GM12878 (cell line): ENCODE data around the gene ATXN7L3B. TPM values are rescaled to one million over a fixed set of nuclear protein-coding genes. Genes with fewer than 3 reads are reported as not detected.

Experiments used
- ATAC-seq: fragments of 200-7000 bp; cut with Tn5 transposase; 3 replicates; pipeline ENCODE4 v1.9.1; 2020; ENCODE audit warnings: mild to moderate bottlenecking, moderate library complexity
- BruUV-seq: library from RNA; stranded (reverse); fragments of 400-500 nt; replicated peaks from 2 replicates; lab custom pipeline; 2021; lab: Mats Ljungman, UMichigan
- CTCF ChIA-PET: fragments of 300-600 bp; sonication (Branson Sonifier 250); formaldehyde crosslinking; extraction: SDS; loops from one replicate; lab custom pipeline; 2021; ENCODE audit warnings: inconsistent platforms; lab: Yijun Ruan, JAX
- POLR2A ChIA-PET: fragments of 350-600 bp; formaldehyde crosslinking; extraction: SDS; loops from one replicate; lab custom pipeline; 2021; ENCODE audit warnings: inconsistent platforms; lab: Charles Lee
- RAD21 ChIA-PET: fragments of 300-600 bp; sonication (Branson Sonifier 250); formaldehyde crosslinking; loops from one replicate; lab custom pipeline; 2023; ENCODE audit warnings: antibody characterized with exemption; ENCODE audit not compliant: unreplicated experiment; lab: Charles Lee
- SMC1A ChIA-PET: fragments of 300-600 bp; sonication (Branson Sonifier 250); formaldehyde crosslinking; loops from one replicate; lab custom pipeline; 2023; ENCODE audit not compliant: unreplicated experiment, uncharacterized antibody; lab: Charles Lee
- DNase-seq: peaks from one replicate; pipeline ENCODE4 v3.0.0-alpha.2; 2011; ENCODE audit warnings: low read depth, low spot score
- FAIRE-seq: peaks from 3 replicates; lab custom pipeline; 2011; peaks lifted over from hg19 to GRCh38; lab: Jason Lieb, UNC
- H2AFZ ChIP-seq: 2 replicates; pipeline ENCODE4 v1.6.0; 2011; ENCODE audit warnings: low read depth, low read length, control low read depth; ENCODE audit not compliant: control insufficient read depth
- H3K27ac ChIP-seq: 2 replicates; pipeline ENCODE4 v1.5.1; 2011; ENCODE audit warnings: control low read depth; ENCODE audit not compliant: control insufficient read depth, insufficient read depth
- H3K27me3 ChIP-seq, 2 experiments: replicated peaks in 1 of 2; 2 replicates each; pipeline versions ENCODE4 v1.6.0 to v1.6.1; 2011; ENCODE audit warnings: low read length in 1 of 2; ENCODE audit not compliant: control insufficient read depth in 2 of 2, insufficient read depth in 2 of 2
- H3K36me3 ChIP-seq, 2 experiments: 2 replicates each; pipeline ENCODE4 v1.5.1; 2011; ENCODE audit warnings: low read length in 1 of 2; ENCODE audit not compliant: control insufficient read depth in 2 of 2, insufficient read depth in 2 of 2
- H3K4me1 ChIP-seq: 2 replicates; pipeline ENCODE4 v1.6.1; 2011; ENCODE audit warnings: mild to moderate bottlenecking, low read length, moderate library complexity, mixed read lengths; ENCODE audit not compliant: control insufficient read depth, insufficient read depth
- H3K4me2 ChIP-seq: 2 replicates; pipeline ENCODE4 v1.6.0; 2011; ENCODE audit warnings: control low read depth; ENCODE audit not compliant: control insufficient read depth, insufficient read depth
- H3K4me3 ChIP-seq: fragments of 200-600 bp; sonication (generic); 2 replicates; pipeline ENCODE4 v1.5.1; 2016
- H3K79me2 ChIP-seq: 2 replicates; pipeline ENCODE4 v1.6.0; 2011; ENCODE audit warnings: low read length; ENCODE audit not compliant: control insufficient read depth, insufficient read depth
- H3K9ac ChIP-seq: 2 replicates; pipeline ENCODE4 v1.8.0; 2011; ENCODE audit warnings: low read length, control low read depth, mixed read lengths; ENCODE audit not compliant: control insufficient read depth, insufficient read depth
- H3K9me3 ChIP-seq: replicated peaks from 3 replicates; pipeline ENCODE4 v1.5.1; 2011; ENCODE audit warnings: mild to moderate bottlenecking, low read length; ENCODE audit not compliant: control insufficient read depth, insufficient read depth
- H4K20me1 ChIP-seq: 2 replicates; pipeline ENCODE4 v1.6.0; 2011; ENCODE audit not compliant: control insufficient read depth, insufficient read depth
- BCL11A ChIP-seq: IDR thresholded peaks from 2 replicates; pipeline ENCODE4 v1.6.1; 2011; ENCODE audit warnings: low read depth, low read length
- CBX3 ChIP-seq: fragments of 200-600 bp; sonication (generic); IDR thresholded peaks from 2 replicates; pipeline ENCODE4 v1.6.1; 2016; ENCODE audit warnings: low read depth, borderline replicate concordance
- CBX5 ChIP-seq: sonication (generic); IDR thresholded peaks from 2 replicates; pipeline ENCODE4 v1.6.1; 2016; ENCODE audit warnings: low read depth, moderate library complexity, mild to moderate bottlenecking, inconsistent platforms
- MXI1 ChIP-seq: fragments of 150-350 bp; IDR thresholded peaks from 2 replicates; pipeline ENCODE4 v1.6.1; 2011; ENCODE audit warnings: low read depth, mild to moderate bottlenecking, inconsistent platforms, low read length, improper control_type of control experiment
- NFYA ChIP-seq: IDR thresholded peaks from 2 replicates; pipeline ENCODE4 v1.6.1; 2011; ENCODE audit warnings: low read depth, mild to moderate bottlenecking, low read length, improper control_type of control experiment, borderline replicate concordance
- SIN3A ChIP-seq: IDR thresholded peaks from 2 replicates; pipeline ENCODE4 v1.6.1; 2012; ENCODE audit warnings: low read depth, low read length, improper control_type of control experiment
- SUPT20H ChIP-seq: IDR thresholded peaks from 2 replicates; pipeline ENCODE4 v1.6.1; 2011; ENCODE audit warnings: low read depth, mild to moderate bottlenecking, low read length, moderate library complexity, borderline replicate concordance; ENCODE audit not compliant: control insufficient read depth
- TAF1 ChIP-seq: IDR thresholded peaks from 2 replicates; pipeline ENCODE4 v1.6.1; 2011; ENCODE audit warnings: mild to moderate bottlenecking, low read depth, low read length, borderline replicate concordance
- TCF12 ChIP-seq: IDR thresholded peaks from 2 replicates; pipeline ENCODE4 v1.6.1; 2011; ENCODE audit warnings: low read depth, mild to moderate bottlenecking, low read length
- ZNF274 ChIP-seq: IDR thresholded peaks from one replicate; pipeline ENCODE4 v1.8.0; 2011; ENCODE audit not compliant: insufficient read length, insufficient read depth
- WGBS: methylation state at CpG from one replicate; pipeline ENCODE4 v1.1.6; 2016; ENCODE audit warnings: low lambda C conversion rate; ENCODE audit not compliant: insufficient replicate concordance, insufficient coverage; ENCODE audit errors: missing lambda C conversion rate; 5-methylcytosine and 5-hydroxymethylcytosine counted together
- in situ Hi-C: fragments of 300-500 bp; cut with MboI; formaldehyde crosslinking; loops from 9 replicates; pipeline ENCODE4 v1.14.3; 2018; ENCODE audit warnings: mixed read lengths
- intact Hi-C: fragments of 100-400 bp; cut with micrococcal nuclease; formaldehyde crosslinking; loops from one replicate; pipeline ENCODE4 v1.14.2; 2022; ENCODE audit not compliant: unreplicated experiment
- polyA plus RNA-seq, 11 experiments: library from polyadenylated mRNA; depleted of rRNA in 4 of 11; unstranded in 6 of 11; stranded (reverse) in 5 of 11; fragments of >200 nt; fragmentation: Nextera tagmentation in 4 of 11; fragmentation: Illumina TruSeq in 1 of 11; extraction: Ambion mirVana in 4 of 11; extraction: Trizol in 1 of 11; gene quantifications; 1 replicate in 1 of 11; 2 replicates in 10 of 11; pipeline versions ENCODE4 v1.2.1 to v1.2.3, GENCODE V29; 2011 to 2016; ENCODE audit warnings: inconsistent platforms in 2 of 11, missing spikeins in 2 of 11, low read depth in 1 of 11
- total RNA-seq, 4 experiments: library from RNA; depleted of rRNA in 3 of 4; stranded (reverse); fragments of >200 nt in 3 of 4; fragmentation: Illumina TruSeq in 1 of 4; extraction: Trizol in 1 of 4; gene quantifications; 2 replicates each; pipeline versions ENCODE4 v1.2.1 to v1.2.3, GENCODE V29; 2013 to 2021
- TF ChIP-seq, protein P1 (sequence below): IDR thresholded peaks from 2 replicates; pipeline ENCODE4 v1.6.1; 2012; ENCODE audit warnings: mild to moderate bottlenecking, low read depth, low read length
- TF ChIP-seq, protein P2 (sequence below): IDR thresholded peaks from 2 replicates; pipeline ENCODE4 v1.6.1; 2012; ENCODE audit warnings: low read depth, low read length, improper control_type of control experiment
- TF ChIP-seq, protein P3 (sequence below): IDR thresholded peaks from 2 replicates; pipeline ENCODE4 v1.6.1; 2012; ENCODE audit warnings: low read depth, low read length, improper control_type of control experiment

Gene ATXN7L3B
- total and polyA plus RNA-seq, 10 of the 15 experiments (the other 5 are each of a cell fraction or from before 2014, with no cell fraction given), result 6.3 to 36.1 (median 21.7) TPM

DNA sequence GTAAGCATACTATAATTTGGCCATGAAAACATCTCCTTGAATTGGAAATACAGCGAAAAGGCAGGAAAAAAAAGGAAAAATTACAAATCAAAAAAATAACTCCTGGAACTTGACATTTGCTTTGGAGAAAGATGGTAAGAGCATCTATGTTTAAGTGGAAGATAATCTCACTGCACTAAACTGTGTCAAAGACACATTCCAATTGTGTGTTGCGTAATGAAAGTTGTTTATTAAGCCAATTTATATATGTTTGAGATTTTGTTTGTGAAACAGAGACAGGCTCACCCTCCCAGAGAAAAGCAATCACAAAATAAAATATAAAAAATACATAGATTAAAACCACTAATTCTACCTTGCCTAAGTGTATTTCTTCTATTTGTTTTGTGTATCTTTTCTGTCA is 11.1 kb upstream of the ATXN7L3B start:
- no peak for DNase-seq
- CTCF ChIA-PET, result no interaction called here
- H3K9me3 ChIP-seq, result no peaks in the 10 kb centered on the region
- TF ChIP-seq, protein P1, sequence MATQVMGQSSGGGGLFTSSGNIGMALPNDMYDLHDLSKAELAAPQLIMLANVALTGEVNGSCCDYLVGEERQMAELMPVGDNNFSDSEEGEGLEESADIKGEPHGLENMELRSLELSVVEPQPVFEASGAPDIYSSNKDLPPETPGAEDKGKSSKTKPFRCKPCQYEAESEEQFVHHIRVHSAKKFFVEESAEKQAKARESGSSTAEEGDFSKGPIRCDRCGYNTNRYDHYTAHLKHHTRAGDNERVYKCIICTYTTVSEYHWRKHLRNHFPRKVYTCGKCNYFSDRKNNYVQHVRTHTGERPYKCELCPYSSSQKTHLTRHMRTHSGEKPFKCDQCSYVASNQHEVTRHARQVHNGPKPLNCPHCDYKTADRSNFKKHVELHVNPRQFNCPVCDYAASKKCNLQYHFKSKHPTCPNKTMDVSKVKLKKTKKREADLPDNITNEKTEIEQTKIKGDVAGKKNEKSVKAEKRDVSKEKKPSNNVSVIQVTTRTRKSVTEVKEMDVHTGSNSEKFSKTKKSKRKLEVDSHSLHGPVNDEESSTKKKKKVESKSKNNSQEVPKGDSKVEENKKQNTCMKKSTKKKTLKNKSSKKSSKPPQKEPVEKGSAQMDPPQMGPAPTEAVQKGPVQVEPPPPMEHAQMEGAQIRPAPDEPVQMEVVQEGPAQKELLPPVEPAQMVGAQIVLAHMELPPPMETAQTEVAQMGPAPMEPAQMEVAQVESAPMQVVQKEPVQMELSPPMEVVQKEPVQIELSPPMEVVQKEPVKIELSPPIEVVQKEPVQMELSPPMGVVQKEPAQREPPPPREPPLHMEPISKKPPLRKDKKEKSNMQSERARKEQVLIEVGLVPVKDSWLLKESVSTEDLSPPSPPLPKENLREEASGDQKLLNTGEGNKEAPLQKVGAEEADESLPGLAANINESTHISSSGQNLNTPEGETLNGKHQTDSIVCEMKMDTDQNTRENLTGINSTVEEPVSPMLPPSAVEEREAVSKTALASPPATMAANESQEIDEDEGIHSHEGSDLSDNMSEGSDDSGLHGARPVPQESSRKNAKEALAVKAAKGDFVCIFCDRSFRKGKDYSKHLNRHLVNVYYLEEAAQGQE, result no peak
- TF ChIP-seq MXI1 (no peak), CBX5 (no peak)
- no peaks in the 10 kb centered on the region for H3K4me1 ChIP-seq
- in situ Hi-C loops, result no loop called here
- SMC1A ChIA-PET, result no interaction called here
- no peak overlapping the region for H3K27ac ChIP-seq
- H3K4me2 ChIP-seq, result no peak overlapping the region
- H3K36me3 ChIP-seq, result no peaks in the 10 kb centered on the region
- no TSS peak for BruUV-seq
- H3K4me3 ChIP-seq, result no peak overlapping the region
- no peak for FAIRE-seq
- H2AFZ ChIP-seq, result no peak overlapping the region
- no peaks in the 10 kb centered on the region for H4K20me1 ChIP-seq
- 18% methylated on average over 2 of the region's 2 CpGs for WGBS
- H3K9ac ChIP-seq, result no peak overlapping the region
- no peaks in the 10 kb centered on the region for H3K79me2 ChIP-seq
- no peak for ATAC-seq
- POLR2A ChIA-PET, result no interaction called here
- no peaks in the 10 kb centered on the region for H3K27me3 ChIP-seq
- RAD21 ChIA-PET, result no interaction called here
- intact Hi-C loops, result no loop called here

DNA sequence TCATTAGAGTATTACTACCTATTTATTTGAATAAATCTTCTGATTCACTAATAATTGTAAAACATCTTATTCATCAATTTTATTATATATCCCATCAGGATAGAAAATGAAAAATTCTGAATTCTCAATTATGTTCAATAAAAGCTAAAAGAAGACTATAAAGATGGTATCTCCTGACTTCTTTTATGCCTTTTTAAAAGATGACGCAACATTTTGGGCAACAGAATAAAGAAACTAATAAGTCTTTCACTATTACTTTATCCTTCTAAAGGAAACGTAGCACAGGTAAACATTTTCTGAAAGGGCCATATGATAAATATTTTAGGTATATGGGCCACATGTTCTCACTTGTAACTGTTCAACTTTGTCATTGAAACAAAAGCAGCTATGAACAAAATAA is 10.1 kb upstream of the ATXN7L3B start:
- no peak overlapping the region for H2AFZ ChIP-seq
- CTCF ChIA-PET, result no interaction called here
- BruUV-seq, result no TSS peak
- H3K79me2 ChIP-seq, result no peaks in the 10 kb centered on the region
- in situ Hi-C loops (no loop called here), intact Hi-C loops (no loop called here)
- H3K27me3 ChIP-seq, result no peaks in the 10 kb centered on the region
- H3K4me2 ChIP-seq, result no peak overlapping the region
- no peak overlapping the region for H3K27ac ChIP-seq
- ATAC-seq (no peak), FAIRE-seq (no peak), DNase-seq (no peak)
- RAD21 ChIA-PET, result no interaction called here
- 50% methylated on average over 2 of the region's 2 CpGs for WGBS
- H3K4me3 ChIP-seq, result no peak overlapping the region
- no peaks in the 10 kb centered on the region for H4K20me1 ChIP-seq
- H3K9me3 ChIP-seq, result no peaks in the 10 kb centered on the region
- POLR2A ChIA-PET, result no interaction called here
- H3K9ac ChIP-seq, result no peak overlapping the region
- no peaks in the 10 kb centered on the region for H3K36me3 ChIP-seq
- SMC1A ChIA-PET, result no interaction called here
- no peaks in the 10 kb centered on the region for H3K4me1 ChIP-seq
- TF ChIP-seq CBX3 (no peak), SIN3A (no peak), BCL11A (no peak), TAF1 (no peak), TCF12 (no peak), NFYA (no peak), ZNF274 (no peak), SUPT20H (no peak)
- TF ChIP-seq, protein P2, sequence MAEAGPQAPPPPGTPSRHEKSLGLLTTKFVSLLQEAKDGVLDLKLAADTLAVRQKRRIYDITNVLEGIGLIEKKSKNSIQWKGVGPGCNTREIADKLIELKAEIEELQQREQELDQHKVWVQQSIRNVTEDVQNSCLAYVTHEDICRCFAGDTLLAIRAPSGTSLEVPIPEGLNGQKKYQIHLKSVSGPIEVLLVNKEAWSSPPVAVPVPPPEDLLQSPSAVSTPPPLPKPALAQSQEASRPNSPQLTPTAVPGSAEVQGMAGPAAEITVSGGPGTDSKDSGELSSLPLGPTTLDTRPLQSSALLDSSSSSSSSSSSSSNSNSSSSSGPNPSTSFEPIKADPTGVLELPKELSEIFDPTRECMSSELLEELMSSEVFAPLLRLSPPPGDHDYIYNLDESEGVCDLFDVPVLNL, result no peak
- TF ChIP-seq, protein P3, sequence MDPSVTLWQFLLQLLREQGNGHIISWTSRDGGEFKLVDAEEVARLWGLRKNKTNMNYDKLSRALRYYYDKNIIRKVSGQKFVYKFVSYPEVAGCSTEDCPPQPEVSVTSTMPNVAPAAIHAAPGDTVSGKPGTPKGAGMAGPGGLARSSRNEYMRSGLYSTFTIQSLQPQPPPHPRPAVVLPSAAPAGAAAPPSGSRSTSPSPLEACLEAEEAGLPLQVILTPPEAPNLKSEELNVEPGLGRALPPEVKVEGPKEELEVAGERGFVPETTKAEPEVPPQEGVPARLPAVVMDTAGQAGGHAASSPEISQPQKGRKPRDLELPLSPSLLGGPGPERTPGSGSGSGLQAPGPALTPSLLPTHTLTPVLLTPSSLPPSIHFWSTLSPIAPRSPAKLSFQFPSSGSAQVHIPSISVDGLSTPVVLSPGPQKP, result no peak
